ENCODE data around the gene EML1. TPM values are rescaled to one million over a fixed set of nuclear protein-coding genes. Genes with fewer than 3 reads are reported as not detected.

The EML1 gene
- total RNA-seq, 4 donors from 2014 or later = 92.3 to 131 (median 119) TPM

- WGBS = 83% methylated on average over 7 of the region's 7 CpGs
- intact Hi-C loops (cut with DNase I) = no loop called here
- Histone ChIP-seq H3K9me3 (no peaks in the 10 kb centered on the region), H3K4me3 (no peak overlapping the region), H3K4me1 (peaks cover 71 to 93% (median 84%) of the 10 kb centered on the region in 4 donors), H3K27me3 (no peaks in the 10 kb centered on the region), H3K27ac (replicated peaks in 1 of 4) (peak overlapping the region; percentile 77 to 91 (median 84)), H3K36me3 (no peaks in the 10 kb centered on the region)
- no peak for DNase-seq (ENCODE audit: extremely low spot score)
- TF ChIP-seq POLR2AphosphoS5 (IDR thresholded peaks at IDR 0.05) (no peak), CTCF (IDR thresholded peaks at IDR 0.05) (no peak), EP300 (IDR thresholded peaks at IDR 0.05) (no peak), POLR2A (IDR thresholded peaks at IDR 0.05; ENCODE audit: low read depth) (no peak)
Observed at GRCh38 chr14:99747167-99747566, 46.0 kb upstream of the EML1 start.

GRCh38 chr14:99747582-99748330, 45.5 kb upstream of the EML1 start:
- Histone ChIP-seq H3K27me3 (no peaks in the 10 kb centered on the region), H3K4me1 (peaks cover 73 to 93% (median 85%) of the 10 kb centered on the region in 4 donors), H3K36me3 (no peaks in the 10 kb centered on the region), H3K9me3 (no peaks in the 10 kb centered on the region), H3K4me3 (no peak overlapping the region), H3K27ac (replicated peaks in 1 of 4) (peak overlapping the region; percentile 77 to 91 (median 84))
- intact Hi-C loops (cut with DNase I) = no loop called here
- 84% methylated on average over 11 of the region's 22 CpGs for WGBS
- DNase-seq (ENCODE audit: extremely low spot score) = no peak
- no peak for TF ChIP-seq POLR2A (IDR thresholded peaks at IDR 0.05; ENCODE audit: low read depth)
- no peak for TF ChIP-seq POLR2AphosphoS5 (IDR thresholded peaks at IDR 0.05)
- TF ChIP-seq CTCF (IDR thresholded peaks at IDR 0.05) = no peak
- TF ChIP-seq EP300 (IDR thresholded peaks at IDR 0.05) = no peak

GRCh38 chr14:99748529-99748928, 44.7 kb upstream of the EML1 start:
- Histone ChIP-seq H3K4me3 (no peak overlapping the region), H3K36me3 (no peaks in the 10 kb centered on the region), H3K27me3 (no peaks in the 10 kb centered on the region), H3K4me1 (peaks cover 76 to 95% (median 91%) of the 10 kb centered on the region in 4 donors), H3K27ac (replicated peaks in 1 of 4) (peak overlapping the region; percentile 77 to 91 (median 86)), H3K9me3 (no peaks in the 10 kb centered on the region)
- TF ChIP-seq EP300 (IDR thresholded peaks at IDR 0.05) (no peak), POLR2AphosphoS5 (IDR thresholded peaks at IDR 0.05) (no peak), CTCF (IDR thresholded peaks at IDR 0.05) (no peak), POLR2A (IDR thresholded peaks at IDR 0.05; ENCODE audit: low read depth) (no peak)
- WGBS = 85% methylated on average over 9 of the region's 9 CpGs
- intact Hi-C loops (cut with DNase I) = no loop called here
- DNase-seq (ENCODE audit: extremely low spot score) = no peak

- Histone ChIP-seq H3K27me3 (no peaks in the 10 kb centered on the region), H3K9me3 (no peaks in the 10 kb centered on the region), H3K4me3 (no peak overlapping the region), H3K4me1 (peaks cover 82 to 97% (median 96%) of the 10 kb centered on the region in 4 donors), H3K27ac (replicated peaks in 1 of 4) (peak overlapping the region; percentile 82 to 87 (median 84)), H3K36me3 (no peaks in the 10 kb centered on the region)
- no peak for DNase-seq (ENCODE audit: extremely low spot score)
- TF ChIP-seq EP300 (IDR thresholded peaks at IDR 0.05) (no peak), POLR2AphosphoS5 (IDR thresholded peaks at IDR 0.05) (no peak), POLR2A (IDR thresholded peaks at IDR 0.05; ENCODE audit: low read depth) (no peak), CTCF (IDR thresholded peaks at IDR 0.05) (peak in 1 of 3 experiments; percentile 30)
- intact Hi-C loops (cut with DNase I) = no loop called here
- WGBS = 84% methylated on average over 13 of the region's 13 CpGs
Observed at GRCh38 chr14:99749142-99749541, 44.1 kb upstream of the EML1 start.

Measured in esophagus muscularis mucosa (tissue), 4 donors.